GM18508 (cell line): ENCODE measurements around the gene PAX6.
"Not testable (repeated sequence)": the region's sequence is repeated elsewhere in the genome, so short reads cannot be mapped to it uniquely, and the experiment has no call there.

Source experiments
- ATAC-seq: cut with Tn5 transposase; IDR thresholded peaks from one replicate; pipeline ENCODE4 v1.9.1; 2021; ENCODE audit warnings: moderate number of reproducible peaks; ENCODE audit not compliant: insufficient read depth, unreplicated experiment

Gene PAX6

GRCh38 chr11:31779374-31779791 is 31.7 kb downstream of the PAX6 start:
- no peak for ATAC-seq

- ATAC-seq: no peak
Measured at GRCh38 chr11:31772412-31772811, 38.7 kb downstream of the PAX6 start.

DNA sequence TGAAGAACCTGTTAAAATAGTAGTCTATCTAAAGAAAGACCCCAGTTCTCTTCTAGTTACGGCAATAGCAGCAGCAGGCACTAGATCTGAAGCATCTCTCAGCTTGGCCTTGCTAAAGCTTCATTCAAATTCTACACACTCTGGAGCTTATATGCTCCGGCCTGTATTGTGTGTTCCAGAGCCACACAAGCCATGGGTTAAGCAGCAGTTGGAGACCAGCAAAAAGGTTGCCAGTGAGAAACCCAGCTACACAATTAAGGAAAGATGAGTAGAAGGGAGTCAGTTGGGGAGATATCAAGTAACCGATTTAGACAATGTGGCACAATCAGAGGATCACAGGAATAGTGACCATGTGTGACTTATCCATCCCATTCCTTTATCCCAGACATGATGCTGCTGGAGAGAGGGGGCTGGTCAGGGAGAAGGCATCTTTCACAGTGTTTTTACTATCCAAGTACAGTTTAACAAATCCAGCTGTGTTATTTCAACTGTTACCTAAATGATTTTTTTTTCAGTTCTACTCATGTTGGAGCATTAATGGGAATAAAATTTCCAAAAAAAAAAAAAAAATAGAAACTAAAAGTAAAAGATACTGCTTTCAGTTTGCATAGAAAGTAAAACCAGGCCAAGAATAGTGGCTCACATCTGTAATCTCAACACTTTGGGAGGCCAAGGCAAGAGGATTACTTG is 41.0 kb downstream of the PAX6 start:
- ATAC-seq: no peak

- ATAC-seq: no peak
Measured at GRCh38 chr11:31768749-31769640, 42.1 kb downstream of the PAX6 start.

GRCh38 chr11:31767685-31768084 is 43.4 kb downstream of the PAX6 start:
- ATAC-seq: no peak

GRCh38 chr11:31767066-31767465 is 44.1 kb downstream of the PAX6 start:
- no peak for ATAC-seq

- no peak for ATAC-seq
Measured at GRCh38 chr11:31764766-31765165, 46.4 kb downstream of the PAX6 start.

GRCh38 chr11:31764261-31764660 is 46.9 kb downstream of the PAX6 start:
- ATAC-seq: no peak

DNA sequence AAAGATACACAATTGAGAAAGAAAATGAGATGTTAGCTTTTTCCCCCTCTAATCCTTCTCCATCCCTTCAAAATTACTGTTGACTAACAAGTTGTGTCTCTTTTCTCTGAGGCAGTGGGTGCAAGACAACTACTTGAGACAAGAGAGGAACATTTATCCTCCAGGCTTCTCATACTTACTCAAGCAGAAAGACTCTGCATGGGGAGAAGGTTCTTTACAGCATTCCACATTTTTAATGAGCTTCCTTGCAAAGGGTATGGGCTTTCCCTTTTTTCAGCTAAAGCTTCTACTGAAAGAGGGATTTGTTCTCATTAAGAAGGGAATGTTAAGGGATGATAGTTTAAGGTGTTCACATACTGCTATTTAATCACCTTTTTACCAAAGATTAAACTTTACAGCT is 47.8 kb downstream of the PAX6 start:
- no peak for ATAC-seq

- no peak for ATAC-seq
Measured at GRCh38 chr11:31761636-31762035, 49.5 kb downstream of the PAX6 start.

- ATAC-seq: no peak
Measured at GRCh38 chr11:31757260-31757835, 53.8 kb downstream of the PAX6 start.

GRCh38 chr11:31747581-31747980 is 63.5 kb downstream of the PAX6 start:
- ATAC-seq: no peak

DNA sequence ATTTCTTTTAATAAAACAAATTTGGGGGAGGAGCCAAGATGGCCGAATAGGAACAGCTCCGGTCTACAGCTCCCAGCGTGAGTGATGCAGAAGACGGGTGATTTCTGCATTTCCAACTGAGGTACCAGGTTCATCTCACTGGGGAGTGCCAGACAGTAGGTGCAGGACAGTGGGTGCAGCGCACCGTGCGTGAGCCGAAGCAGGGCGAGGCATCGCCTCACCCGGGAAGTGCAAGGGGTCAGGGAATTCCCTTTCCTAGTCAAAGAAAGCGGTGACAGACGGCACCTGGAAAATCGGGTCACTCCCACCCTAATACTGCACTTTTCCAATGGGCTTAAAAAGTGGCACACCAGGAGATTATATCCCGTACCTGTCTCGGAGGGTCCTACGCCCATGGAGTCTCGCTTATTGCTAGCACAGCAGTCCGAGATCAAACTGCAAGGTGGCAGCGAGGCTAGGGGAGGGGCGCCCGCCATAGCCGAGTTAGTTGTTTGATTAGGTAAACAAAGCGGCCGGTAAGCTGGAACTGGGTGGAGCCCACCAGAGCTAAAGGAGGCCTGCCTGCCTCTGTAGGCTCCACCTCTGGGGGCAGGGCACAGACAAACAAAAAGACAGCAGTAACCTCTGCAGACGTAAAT is 70.3 kb downstream of the PAX6 start:
- not testable (repeated sequence) for ATAC-seq

DNA sequence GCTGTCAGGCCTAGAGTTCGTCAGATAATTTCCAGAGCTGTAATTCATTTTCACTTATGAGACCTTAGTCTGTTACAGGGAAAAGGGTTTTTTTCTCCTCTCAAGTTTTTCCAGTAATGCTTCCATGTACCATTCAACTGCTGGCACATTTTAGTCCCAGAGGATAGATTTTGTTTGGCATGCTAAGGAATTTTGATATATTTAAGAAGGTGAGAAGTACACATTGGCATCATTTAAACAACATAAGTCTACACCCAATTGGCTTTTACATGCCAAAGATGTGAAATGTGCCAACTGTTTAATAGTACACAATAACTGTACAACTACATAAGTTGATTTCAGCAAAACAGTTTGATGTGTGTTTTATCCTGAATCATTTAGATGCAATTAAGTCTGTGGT is 71.0 kb downstream of the PAX6 start:
- ATAC-seq: no peak
